Middle frontal gyrus (tissue), 1 donor: ENCODE data around the gene TDRD9.

ENCODE experiments used
- DNase-seq: peaks from one replicate; pipeline ENCODE4 v3.0.0-alpha.2; 2015; ENCODE audit warnings: low spot score; ENCODE audit errors: extremely low spot score

TDRD9 gene

DNA sequence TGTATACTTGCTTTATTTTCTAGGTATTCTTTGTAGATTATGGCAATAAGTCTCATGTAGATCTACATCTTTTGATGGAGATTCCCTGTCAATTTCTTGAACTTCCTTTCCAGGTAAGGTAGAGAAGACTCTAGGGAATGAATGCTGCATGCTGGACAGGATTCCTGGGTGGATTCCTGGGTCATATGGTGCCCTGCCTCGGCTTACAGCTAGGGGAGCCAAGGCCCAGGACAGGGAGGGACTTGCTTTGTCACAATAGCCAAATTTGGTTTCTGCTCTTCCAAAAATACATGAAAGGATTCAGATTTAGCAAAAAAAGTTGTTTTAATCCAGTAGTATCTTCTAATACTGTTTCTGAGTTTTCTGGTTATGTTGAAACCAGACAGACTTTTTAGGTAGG is 97.8 kb downstream of the TDRD9 start:
- no peak for DNase-seq

DNA sequence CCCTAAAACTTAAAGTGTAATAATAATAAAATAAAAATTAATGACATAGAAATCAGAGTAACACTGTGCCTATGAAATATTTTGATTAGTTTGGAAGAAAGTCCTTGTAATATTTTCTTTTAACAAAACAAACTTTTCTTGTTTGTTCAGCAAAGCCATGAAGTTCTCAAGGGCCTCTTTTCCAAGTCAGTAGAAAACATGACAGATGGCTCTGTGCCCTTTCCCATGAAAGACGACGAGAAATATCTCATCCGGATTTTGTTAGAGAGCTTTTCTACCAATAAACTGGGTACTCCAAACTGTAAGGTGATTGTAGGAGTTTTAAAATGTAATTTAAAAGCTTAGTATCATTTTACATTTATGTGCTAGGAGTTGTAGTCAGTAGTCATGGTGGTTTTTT is 102.7 kb downstream of the TDRD9 start:
- DNase-seq, result no peak

DNA sequence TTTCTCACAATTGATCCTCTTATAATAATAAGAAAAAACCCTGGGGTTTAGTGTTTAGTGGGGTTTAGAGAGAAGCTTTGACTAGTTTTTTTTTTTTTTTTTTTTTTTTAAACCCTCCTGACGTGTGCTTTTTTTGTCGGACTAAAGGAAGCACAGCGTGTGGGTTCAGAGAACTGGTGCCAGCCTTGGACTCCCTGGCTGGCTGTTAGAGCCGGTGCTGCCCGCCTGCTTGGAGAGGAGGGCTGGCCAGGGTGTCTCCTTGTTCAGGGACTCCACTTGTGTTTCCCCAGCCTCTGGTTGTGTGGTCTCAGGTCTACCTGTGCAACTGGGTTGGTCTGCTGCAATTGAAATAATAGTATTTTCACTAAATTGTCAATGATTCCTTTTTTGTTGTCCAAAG is 103.1 kb downstream of the TDRD9 start:
- no peak for DNase-seq

DNA sequence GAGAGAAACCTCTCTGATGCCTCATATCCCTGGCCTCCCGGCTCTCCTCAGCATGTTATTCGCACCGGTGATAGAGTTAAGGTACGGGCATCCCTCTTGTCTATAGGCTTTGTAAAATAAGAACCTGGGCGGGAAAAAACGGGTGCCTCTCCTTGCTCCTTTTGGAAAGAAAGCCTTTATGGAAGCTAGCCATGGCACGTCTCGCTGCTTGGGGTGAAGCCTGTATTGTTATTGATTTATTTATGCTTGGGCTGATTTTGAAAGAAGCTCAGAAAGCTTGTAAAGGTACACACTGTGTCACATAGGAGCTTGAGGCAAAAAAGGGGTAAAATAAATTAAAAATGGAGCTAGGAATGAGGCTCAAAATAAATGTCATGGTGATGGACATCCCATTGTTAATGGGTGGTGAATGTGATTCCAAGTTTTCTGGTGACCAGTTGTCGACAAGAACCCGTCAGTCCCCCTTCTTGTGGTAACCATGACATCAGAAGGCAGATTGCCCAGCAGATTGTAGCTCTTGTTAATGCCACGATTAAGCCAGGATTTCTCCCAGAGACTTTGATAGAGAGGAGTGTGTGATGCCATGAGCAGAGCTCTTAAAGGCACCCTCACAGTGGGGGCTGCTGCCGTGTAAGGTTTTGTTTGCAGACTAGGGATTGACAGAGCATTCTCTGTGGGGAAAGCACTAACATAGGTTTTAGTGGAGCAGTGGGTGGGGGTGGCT is 106.9 kb downstream of the TDRD9 start:
- DNase-seq, result no peak

DNA sequence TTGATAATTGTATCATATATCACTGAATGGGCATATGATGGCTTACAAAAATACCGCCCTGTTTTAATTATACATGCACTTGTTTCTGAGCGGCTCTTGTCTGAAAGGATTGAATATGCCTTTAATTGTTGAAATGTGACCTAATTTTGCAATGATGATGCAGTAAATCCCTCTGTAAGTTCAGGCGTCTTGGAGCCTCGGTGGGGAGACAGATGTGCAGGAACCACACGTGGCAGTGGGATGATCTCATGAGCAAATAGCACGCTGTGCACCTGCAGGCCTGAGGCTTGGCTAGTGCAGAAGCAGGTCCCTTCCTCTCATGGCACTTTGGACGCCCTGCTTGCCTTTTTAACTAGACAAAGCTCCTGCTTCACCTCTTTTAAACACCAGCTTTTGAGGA is 108.0 kb downstream of the TDRD9 start:
- no peak for DNase-seq

DNA sequence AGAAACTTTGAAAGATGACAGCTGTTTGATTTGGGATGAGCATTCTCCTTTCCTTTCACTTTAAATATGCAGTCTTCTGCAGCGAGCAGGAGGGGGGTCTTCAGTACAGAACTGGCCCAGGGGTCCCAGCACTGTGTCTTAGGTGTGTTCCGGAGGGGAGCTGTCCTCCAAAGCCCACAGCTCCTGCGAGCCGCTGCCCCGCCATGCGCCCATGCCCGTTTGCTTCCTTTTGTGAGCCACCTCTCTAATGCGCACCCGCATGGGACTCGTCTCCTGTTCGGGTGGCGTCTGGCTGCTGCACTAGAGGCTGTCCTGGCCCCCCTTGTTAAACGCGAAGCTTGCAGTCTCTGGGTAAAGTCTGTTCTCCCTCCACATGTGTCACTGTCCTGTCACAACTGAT is 108.8 kb downstream of the TDRD9 start:
- DNase-seq, result no peak

DNA sequence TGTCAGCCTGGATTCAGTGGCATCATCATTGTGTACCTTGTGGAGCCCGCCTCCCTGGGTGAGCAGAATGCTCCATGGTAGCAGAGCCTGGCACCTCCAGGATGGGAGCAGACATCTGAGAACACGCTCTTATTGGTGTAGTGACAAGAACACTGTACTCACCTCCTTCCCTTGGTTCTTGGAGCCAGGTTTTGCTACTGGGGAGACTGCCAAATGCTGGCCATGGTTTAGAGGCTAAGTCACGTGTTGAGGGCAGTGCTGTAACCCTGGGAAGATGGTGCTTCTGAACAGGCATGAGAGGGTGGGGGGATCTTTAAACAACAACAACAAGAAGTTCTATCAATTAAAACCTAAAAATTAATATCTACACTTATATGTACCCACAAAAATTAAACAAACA is 109.6 kb downstream of the TDRD9 start:
- no peak for DNase-seq

DNA sequence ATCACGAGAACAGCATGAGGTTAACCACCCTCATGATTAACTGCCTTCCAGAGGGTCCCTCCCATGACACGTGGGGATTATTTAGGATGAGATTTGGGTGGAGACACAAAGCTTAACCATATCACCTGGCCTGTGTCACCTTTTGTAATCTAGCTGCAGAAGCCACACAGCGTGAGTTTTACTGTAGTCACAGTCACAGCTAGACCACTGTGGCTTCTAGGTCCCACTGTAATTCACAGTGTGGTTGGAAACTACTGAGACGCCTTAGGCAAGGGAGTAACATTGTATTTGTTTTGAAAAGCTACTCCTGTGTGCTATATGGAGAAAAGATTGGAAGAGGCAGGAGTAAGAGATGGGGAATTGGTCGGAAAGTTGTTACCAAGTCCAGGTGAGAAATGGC is 111.0 kb downstream of the TDRD9 start:
- DNase-seq, result no peak

DNA sequence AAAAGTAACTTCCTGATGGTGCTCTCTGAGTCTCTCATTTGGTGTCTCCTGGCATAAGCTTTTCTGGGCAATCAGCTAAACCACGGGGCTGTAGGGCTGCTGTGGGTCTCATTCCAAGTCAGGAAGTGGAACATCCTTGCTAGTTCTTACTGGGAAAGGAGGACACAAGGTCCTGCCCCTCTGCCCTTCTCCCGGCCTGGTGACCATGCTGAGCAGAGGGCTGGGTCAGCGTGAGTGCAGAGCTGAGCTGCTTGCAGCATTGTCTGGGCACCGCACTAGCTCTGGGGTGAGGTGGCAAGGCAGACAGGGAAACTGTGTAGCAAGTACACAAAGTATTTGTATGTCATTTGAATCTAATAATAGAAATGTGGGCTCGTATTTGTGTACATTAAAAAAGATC is 112.3 kb downstream of the TDRD9 start:
- no peak for DNase-seq

DNA sequence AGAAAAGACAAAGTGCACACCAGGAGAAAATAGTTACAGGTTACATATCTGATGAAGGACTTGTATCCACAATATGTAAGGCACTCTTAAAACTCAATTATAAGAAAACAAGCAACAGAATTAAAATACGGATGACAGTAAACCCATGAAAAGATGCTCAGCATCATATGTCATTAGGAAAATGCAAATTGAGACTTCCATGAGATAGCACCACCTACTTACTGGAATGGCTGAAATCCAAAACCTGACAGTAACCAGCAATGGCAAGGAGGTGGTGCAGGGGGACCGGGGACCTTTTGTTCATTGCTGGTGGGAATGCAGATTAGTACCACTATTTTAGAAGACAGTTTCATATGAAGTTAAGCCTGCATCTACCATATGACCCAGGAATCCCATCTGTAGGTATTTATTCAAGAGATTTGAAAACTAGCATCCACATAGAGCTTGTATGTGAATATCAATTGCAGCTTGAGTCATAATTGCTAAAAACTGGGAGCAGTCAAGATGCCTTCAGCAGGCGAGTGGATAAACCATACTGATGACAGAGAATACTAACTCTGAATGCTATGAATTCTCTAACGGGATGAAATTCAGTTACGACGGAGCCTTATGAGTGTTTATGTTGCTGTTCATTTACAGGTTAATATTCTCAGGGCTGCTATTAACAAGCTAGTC is 113.3 kb downstream of the TDRD9 start:
- no peak for DNase-seq

DNA sequence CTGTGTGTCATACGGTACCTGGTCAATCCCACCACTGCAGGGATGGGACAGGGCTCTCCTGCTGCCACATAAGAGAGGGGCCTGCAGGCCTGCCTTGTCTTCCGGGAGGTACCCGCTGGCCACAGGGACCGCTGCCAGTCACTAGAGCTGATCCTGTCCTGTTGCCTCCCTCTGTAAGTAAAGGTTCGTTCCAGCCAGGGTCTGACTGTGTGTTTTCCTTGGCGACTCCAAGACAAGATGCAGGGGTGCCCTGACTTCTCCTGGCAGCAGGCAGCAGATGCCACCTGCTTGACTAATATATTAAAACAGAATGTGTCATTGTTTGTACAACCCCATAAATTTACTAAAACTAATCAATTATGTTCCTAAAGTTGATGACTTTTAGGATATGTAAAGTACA is 115.8 kb downstream of the TDRD9 start:
- no peak for DNase-seq

DNA sequence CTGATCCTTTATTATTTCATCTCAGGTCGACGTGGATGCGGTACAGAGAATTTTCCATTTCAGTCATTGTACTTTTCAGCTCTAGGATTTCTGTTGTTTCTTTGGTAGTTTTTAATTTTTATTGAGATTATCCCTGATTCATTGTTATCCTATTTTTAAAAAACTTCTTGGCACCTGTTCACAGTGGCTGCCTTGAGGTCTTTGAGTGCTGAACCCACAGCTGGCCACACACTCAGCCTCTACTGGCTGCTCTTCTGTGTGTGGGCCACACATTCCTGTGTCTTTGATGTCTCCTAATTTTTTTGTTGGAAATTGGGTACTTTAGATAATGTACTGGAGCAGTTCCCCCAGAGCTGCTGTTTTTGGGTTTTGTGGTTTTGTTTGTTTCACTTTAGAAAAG is 119.5 kb downstream of the TDRD9 start:
- no peak for DNase-seq

DNA sequence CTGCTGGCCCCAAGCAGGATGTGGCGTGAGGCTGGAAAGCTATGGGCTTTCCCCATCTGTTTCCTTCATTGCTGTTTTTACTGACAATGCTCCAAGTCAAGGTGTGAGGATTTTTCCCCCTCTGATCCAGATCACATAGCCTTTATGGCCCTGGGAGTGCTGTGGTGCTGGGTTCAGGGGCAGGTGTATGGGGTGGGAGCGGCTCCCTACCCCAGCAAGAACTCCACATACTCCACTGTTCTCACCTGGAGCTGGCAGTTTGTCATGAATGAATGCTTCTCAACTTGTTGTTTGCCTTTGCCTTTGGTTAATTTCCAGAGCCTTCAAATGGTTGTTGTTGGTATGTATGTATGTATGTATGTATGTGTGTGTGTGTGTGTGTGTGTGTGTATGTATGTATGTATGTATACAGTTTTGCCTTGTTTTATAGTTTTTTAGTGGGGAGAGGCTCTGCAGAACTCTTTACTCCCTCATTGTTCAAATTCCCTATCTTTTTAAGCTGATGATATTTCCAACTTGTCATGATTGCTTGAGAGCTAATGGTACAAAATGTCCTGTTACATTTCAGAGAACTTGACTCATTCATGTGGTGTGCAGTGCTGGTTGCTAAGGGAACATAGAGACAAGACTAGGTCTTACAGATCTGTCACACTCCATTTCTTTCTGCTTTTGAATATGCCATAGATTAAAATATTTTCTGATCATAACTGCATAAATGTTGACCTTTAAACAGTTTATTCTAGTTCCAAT is 120.7 kb downstream of the TDRD9 start:
- DNase-seq, result no peak

DNA sequence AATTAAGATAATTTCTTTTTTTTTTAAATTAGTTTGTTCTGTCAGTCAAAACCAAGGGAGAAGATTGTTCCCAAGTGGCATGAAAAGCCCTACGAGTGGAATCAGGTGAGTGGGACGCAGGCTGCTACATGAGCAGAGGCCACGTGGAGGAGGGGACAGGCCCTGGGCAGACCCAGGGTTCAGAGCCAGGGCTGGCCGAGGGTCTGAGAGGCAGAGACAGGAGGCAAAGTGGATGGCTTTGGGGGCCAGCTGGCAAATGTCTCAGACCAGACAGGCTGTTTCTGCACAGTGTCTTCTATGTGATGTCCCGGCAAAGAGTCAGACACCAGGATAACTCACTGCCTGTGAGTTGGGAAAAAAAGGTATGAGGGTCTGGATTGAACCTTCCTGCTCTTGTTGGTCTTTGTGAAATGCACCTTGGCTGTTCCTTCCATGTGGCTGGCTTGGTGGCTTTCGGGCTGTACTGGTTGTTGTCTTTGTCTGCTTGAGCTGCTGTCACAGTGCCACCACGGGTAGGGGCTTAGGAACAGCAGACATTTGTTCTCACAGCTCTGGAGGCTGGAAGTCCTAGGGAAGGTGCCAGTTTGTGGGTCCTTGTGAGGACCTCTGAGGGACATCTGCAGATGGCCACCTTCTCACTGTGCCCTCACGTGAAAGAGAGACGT is 121.5 kb downstream of the TDRD9 start:
- DNase-seq, result no peak

DNA sequence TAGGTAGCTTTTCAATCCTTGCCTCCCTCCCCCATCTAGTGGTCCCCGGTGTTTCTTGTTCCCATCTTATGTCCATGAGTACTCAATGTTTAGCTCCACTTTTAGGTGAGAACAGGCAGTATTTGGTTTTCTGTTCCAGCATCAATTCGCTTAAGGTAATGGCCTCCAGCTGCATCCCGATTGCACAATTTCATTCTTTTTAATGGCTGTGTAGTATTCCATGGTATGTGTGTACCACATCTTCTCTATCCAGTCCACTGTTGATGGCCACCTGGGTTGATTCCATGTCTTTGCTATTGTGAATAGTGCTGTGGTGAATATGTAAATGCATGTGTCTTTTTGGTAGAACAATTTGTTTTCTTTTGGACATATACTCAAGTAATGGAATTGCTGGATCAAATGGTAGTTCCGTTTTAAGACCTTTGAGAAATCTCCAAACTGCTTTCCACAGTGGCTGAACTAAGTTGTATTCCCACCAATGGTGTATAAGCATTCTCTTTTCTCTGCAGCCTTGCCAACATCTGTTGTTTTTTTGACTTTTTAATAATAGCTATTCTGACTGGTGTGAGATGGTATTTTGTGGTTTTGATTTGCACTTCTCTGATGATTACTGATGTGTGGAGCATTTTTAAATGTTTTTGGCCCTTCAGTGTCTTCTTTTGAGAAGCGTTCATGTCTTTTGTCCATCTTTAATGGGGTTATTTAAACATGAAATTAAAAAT is 123.0 kb downstream of the TDRD9 start:
- DNase-seq, result no peak

DNA sequence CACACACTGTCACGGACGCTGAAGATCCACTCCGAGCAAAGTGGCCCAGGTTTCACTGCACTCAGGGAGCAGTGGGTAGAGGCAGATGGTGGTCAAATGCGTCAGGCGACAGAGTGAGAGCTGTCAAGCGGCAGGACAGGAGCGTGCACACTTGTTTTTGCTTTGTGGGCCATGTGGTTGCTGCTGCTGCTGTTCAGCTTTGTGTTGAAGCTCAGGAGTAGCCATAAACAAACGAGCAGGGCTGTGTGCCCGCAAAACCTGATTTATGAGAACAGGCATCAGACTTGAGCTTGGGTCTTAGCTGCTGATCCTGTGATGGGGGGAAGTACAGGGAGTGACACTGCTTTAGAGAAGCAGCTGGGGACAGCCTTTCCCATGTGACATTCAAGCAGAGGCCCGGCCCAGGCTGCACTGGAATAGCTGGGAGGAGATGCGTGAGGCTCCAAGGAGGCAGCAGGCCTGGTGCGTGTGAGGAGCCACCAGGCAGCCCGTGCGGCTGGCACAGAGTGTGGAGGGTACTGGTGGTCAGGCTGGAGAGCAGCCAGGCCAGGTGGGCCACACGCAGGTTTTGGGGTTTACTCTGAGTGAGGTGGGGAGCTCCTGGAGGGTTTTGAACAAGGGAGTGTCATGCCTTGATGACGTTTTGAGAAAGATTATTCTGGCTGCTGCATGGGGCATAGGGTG is 126.1 kb downstream of the TDRD9 start:
- no peak for DNase-seq

DNA sequence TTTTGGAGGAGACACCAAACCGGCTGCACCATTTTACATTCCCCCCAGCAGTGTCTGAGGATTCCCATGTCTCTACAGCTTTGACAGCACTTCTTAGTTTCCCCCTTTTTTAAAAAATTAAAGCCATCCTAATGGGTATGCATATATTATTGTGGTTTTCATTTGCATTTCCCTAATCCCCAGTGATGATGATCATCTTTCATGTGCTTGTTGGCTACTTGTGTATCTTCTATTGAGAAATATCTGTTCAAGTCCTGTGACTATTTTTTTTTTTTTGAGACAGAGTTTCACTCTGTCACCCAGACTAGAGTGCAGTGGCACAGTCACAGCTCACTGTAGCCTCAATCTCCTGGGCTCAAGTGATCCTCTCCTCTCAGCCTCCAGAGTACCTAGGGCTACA is 134.0 kb downstream of the TDRD9 start:
- no peak for DNase-seq

DNA sequence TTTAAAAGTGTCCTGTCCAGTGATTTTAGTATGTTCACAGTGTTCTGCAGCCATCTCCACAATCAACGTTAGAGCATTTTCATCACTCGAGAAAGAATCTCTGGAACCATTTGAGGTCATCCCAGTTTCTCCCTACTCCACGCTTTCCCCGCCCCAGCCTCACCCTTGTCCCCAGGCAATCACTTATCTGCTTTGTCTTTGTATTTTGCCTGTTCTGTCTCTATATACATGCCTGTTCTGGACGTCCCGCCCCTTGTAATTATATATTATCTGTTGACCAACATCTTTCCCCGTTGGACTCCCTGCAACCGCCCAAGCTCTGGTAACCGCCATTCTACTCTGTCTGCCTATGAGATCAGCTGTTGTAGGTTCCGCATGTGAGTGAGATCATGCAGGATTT is 135.7 kb downstream of the TDRD9 start:
- DNase-seq, result no peak

DNA sequence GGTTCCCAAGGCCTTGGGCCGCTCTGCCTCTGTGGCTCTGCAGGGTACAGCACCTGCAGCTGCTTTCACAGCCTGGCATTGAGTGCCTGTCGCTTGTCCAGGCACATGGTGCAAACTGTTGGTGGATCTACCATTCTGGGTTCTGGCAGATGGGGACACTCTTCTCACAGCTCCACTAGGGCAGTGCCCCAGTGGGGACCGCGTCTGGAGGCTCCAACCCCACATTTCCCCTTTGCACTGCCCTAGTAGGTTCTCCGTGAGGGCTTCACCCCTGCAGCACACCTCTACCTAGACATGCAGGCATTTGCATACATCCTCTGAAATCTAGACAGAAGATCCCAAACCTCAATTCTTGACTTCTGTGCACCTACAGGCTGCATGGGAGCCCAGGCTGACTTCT is 138.0 kb downstream of the TDRD9 start:
- no peak for DNase-seq

DNA sequence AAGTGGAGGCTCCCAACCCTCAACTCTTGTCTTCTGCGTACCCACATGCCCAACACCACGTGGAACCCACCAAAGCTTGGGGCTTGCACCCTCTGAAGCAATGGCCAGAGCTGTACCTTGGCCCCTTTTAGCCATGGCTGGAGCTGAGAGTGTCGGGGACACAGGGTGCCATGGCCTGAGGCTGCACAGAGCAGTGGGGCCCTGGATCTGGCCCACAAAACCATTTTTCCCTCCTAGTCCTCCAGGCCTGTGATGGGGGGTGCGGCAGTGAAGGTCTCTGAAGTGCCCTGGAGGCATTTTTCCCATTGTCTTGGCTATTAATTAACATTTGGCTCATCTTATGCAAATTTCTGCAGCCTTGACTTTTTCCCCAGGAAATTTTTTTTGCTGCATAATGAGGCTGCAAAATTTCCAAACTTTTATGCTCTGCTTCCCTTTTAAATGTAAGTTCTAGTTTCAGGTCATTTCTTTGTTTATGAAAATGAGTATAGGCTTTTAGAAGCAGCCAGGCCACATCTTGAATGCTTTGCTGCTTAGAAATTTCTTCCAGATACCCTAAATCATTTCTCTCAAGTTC is 138.6 kb downstream of the TDRD9 start:
- no peak for DNase-seq
